Stomach (tissue), 4 donors: ENCODE measurements around the gene MAPRE2.

Source experiments
- EP300 ChIP-seq: sonication (generic); formaldehyde crosslinking; IDR thresholded peaks from one replicate; pipeline ENCODE4 v1.6.1; 2017; ENCODE audit warnings: antibody characterized with exemption
- POLR2AphosphoS5 ChIP-seq, 3 donors: sonication (generic); formaldehyde crosslinking; IDR thresholded peaks; one replicate each; pipeline ENCODE4 v1.6.1; 2016; ENCODE audit warnings: antibody characterized with exemption in 3 of 3
- TF ChIP-seq, protein P1 (sequence below), 7 experiments: fragments of 450-650 bp in 4 of 7; fragments of 200-600 bp in 3 of 7; sonication (generic) in 3 of 7; IDR thresholded peaks; one replicate each; pipeline ENCODE4 v1.5.1; 2016 to 2019; ENCODE audit warnings: antibody characterized with exemption in 7 of 7, control low read depth in 2 of 7, mild to moderate bottlenecking in 1 of 7

DNA sequence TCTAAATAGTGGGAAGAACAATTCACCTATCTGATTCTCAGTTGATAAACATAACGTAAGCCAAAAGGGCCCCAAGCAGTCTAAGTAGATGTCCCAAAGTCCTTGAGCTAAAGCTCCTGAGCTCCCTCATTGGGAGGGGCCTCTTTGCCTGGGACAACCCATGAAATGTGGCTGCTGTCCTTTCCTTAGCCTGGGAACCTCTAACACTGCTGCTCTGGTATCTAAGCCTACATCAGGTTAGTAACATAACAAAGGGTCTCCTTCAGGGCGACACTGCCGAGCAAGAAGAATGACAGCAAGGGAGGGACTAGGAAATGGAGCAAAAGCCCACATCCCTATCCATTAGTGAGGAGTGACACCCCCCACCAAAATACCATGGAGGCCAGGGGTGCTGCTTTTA, 98.3 kb downstream of the MAPRE2 start:
- TF ChIP-seq, protein P1, sequence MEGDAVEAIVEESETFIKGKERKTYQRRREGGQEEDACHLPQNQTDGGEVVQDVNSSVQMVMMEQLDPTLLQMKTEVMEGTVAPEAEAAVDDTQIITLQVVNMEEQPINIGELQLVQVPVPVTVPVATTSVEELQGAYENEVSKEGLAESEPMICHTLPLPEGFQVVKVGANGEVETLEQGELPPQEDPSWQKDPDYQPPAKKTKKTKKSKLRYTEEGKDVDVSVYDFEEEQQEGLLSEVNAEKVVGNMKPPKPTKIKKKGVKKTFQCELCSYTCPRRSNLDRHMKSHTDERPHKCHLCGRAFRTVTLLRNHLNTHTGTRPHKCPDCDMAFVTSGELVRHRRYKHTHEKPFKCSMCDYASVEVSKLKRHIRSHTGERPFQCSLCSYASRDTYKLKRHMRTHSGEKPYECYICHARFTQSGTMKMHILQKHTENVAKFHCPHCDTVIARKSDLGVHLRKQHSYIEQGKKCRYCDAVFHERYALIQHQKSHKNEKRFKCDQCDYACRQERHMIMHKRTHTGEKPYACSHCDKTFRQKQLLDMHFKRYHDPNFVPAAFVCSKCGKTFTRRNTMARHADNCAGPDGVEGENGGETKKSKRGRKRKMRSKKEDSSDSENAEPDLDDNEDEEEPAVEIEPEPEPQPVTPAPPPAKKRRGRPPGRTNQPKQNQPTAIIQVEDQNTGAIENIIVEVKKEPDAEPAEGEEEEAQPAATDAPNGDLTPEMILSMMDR (IDR thresholded peaks at IDR 0.05), result no peak
- TF ChIP-seq POLR2AphosphoS5 (IDR thresholded peaks at IDR 0.05) (no peak), EP300 (no peak)
